ENCODE data around the gene DNM3. TPM values are rescaled to one million over a fixed set of nuclear protein-coding genes. Genes with fewer than 3 reads are reported as not detected.

Gene DNM3
- total RNA-seq, 2 donors from 2014 or later = 1.7 to 2.3 TPM

GRCh38 chr1:172375211-172375631 lies 533.9 kb downstream of the DNM3 start:
- intact Hi-C loops (cut with DNase I, micrococcal nuclease) = no loop called here
- no peak for ATAC-seq

GRCh38 chr1:172376431-172376830 lies 535.1 kb downstream of the DNM3 start:
- ATAC-seq = no peak
- intact Hi-C loops (cut with DNase I, micrococcal nuclease) = no loop called here

More at GRCh38 chr1:172375211-172375631, 533.9 kb downstream of the DNM3 start:
- DNase-seq = no peak

GRCh38 chr1:172377565-172377964 lies 536.3 kb downstream of the DNM3 start:
- no peak for DNase-seq
- intact Hi-C loops (cut with DNase I, micrococcal nuclease) = no loop called here

More at GRCh38 chr1:172376431-172376830, 535.1 kb downstream of the DNM3 start:
- no peak for DNase-seq

GRCh38 chr1:172378109-172378760 lies 536.9 kb downstream of the DNM3 start:
- no peak for ATAC-seq
- intact Hi-C loops (cut with DNase I, micrococcal nuclease) = no loop called here
- DNase-seq = no peak

More at GRCh38 chr1:172377565-172377964, 536.3 kb downstream of the DNM3 start:
- no peak for ATAC-seq

GRCh38 chr1:172380441-172381244 lies 539.3 kb downstream of the DNM3 start:
- DNase-seq (no peak), ATAC-seq (peak; percentile 30)
- intact Hi-C loops (cut with DNase I, micrococcal nuclease) = no loop called here

GRCh38 chr1:172381946-172382345 lies 540.6 kb downstream of the DNM3 start:
- ATAC-seq = peak; percentile 89
- intact Hi-C loops (cut with DNase I, micrococcal nuclease) = no loop called here
- no peak for DNase-seq

GRCh38 chr1:172382406-172382805 lies 541.1 kb downstream of the DNM3 start:
- intact Hi-C loops (cut with DNase I, micrococcal nuclease) = no loop called here
- ATAC-seq (no peak), DNase-seq (no peak)

- DNase-seq (no peak), ATAC-seq (no peak)
- intact Hi-C loops (cut with DNase I, micrococcal nuclease) = no loop called here
Measured at GRCh38 chr1:172382990-172383389, 541.7 kb downstream of the DNM3 start.

- intact Hi-C loops (cut with DNase I, micrococcal nuclease) = no loop called here
- ATAC-seq = no peak
- DNase-seq = no peak
Measured at GRCh38 chr1:172383536-172383935, 542.2 kb downstream of the DNM3 start.

GRCh38 chr1:172384656-172385055 lies 543.4 kb downstream of the DNM3 start:
- DNase-seq (no peak), ATAC-seq (no peak)

GRCh38 chr1:172386046-172386445 lies 544.7 kb downstream of the DNM3 start:
- intact Hi-C loops (cut with DNase I, micrococcal nuclease) = no loop called here
- DNase-seq = no peak
- no peak for ATAC-seq

More at GRCh38 chr1:172384656-172385055, 543.4 kb downstream of the DNM3 start:
- intact Hi-C loops (cut with DNase I, micrococcal nuclease) = no loop called here

- ATAC-seq (no peak), DNase-seq (no peak)
- intact Hi-C loops (cut with DNase I, micrococcal nuclease) = no loop called here
Measured at GRCh38 chr1:172388490-172388889, 547.2 kb downstream of the DNM3 start.

- ATAC-seq (peak; percentile 47), DNase-seq (no peak)
- intact Hi-C loops (cut with DNase I, micrococcal nuclease) = loop anchor here (5.0 to 10.0 kb wide), 2 partner anchors 33 to 305 kb away; no protein-coding TSS in a partner anchor
Measured at GRCh38 chr1:172390301-172390682, 549.0 kb downstream of the DNM3 start.

GRCh38 chr1:172390683-172391551 lies 549.6 kb downstream of the DNM3 start:
- DNase-seq = peak; percentile 29 to 35
- intact Hi-C loops (cut with DNase I, micrococcal nuclease) = loop anchor here (5.0 to 10.0 kb wide), 2 partner anchors 34 to 306 kb away; no protein-coding TSS in a partner anchor
- ATAC-seq = no peak

GRCh38 chr1:172391976-172392375 lies 550.7 kb downstream of the DNM3 start:
- no peak for ATAC-seq
- DNase-seq = no peak
- intact Hi-C loops (cut with DNase I, micrococcal nuclease) = loop anchor here (5.0 to 10.0 kb wide), 2 partner anchors 35 to 307 kb away; no protein-coding TSS in a partner anchor

- no peak for DNase-seq
- intact Hi-C loops (cut with DNase I, micrococcal nuclease) = loop anchor here (5.0 to 10.0 kb wide), 2 partner anchors 36 to 309 kb away; no protein-coding TSS in a partner anchor
Measured at GRCh38 chr1:172393354-172393753, 552.1 kb downstream of the DNM3 start.

GRCh38 chr1:172394141-172394751 lies 552.9 kb downstream of the DNM3 start:
- intact Hi-C loops (cut with DNase I, micrococcal nuclease) = loop anchor here (5.0 to 10.0 kb wide), 2 partner anchors 37 to 309 kb away; no protein-coding TSS in a partner anchor
- ATAC-seq (peak; percentile 86), DNase-seq (peak; percentile 33 to 37)

More at GRCh38 chr1:172393354-172393753, 552.1 kb downstream of the DNM3 start:
- no peak for ATAC-seq

- intact Hi-C loops (cut with DNase I, micrococcal nuclease) = loop anchor here (5.0 to 10.0 kb wide), 3 partner anchors 38 to 310 kb away; no protein-coding TSS in a partner anchor
Measured at GRCh38 chr1:172394811-172395210, 553.5 kb downstream of the DNM3 start.

More at GRCh38 chr1:172394811-172395210, 553.5 kb downstream of the DNM3 start:
- no peak for ATAC-seq
- no peak for DNase-seq

Data from left colon (tissue), 2 donors.